K562 (cell line): ENCODE results near the gene CD55. TPM values are rescaled to one million over a fixed set of nuclear protein-coding genes. Genes with fewer than 3 reads are reported as not detected.

Source experiments
- ARID2 ChIP-seq: fragments of 450-650 bp; IDR thresholded peaks from 2 replicates; pipeline ENCODE4 v1.6.1; 2017; ENCODE audit warnings: antibody characterized with exemption, mild to moderate bottlenecking
- ELF2 ChIP-seq: fragments of 250-450 bp; sonication (Bioruptor Pico); IDR thresholded peaks from 2 replicates; pipeline ENCODE4 v1.5.0; 2021; ENCODE audit warnings: mild to moderate bottlenecking
- HDAC3 ChIP-seq: fragments of 450-650 bp; IDR thresholded peaks from 2 replicates; pipeline ENCODE4 v1.6.1; 2018; ENCODE audit warnings: borderline replicate concordance, mild to moderate bottlenecking, moderate library complexity; ENCODE audit not compliant: partially characterized antibody
- JUN ChIP-seq, 2 experiments: sonication (generic) in 1 of 2; formaldehyde crosslinking in 1 of 2; IDR thresholded peaks; 2 replicates each; pipeline versions ENCODE4 v1.6.1 to v1.8.0; 2012 to 2022; ENCODE audit warnings: borderline replicate concordance in 2 of 2, mild to moderate bottlenecking in 2 of 2, improper control_type of control experiment in 1 of 2, low read depth in 1 of 2, low read length in 1 of 2, missing genetic modification reagents in 1 of 2
- L3MBTL2 ChIP-seq: fragments of 450-650 bp; IDR thresholded peaks from 2 replicates; pipeline ENCODE4 v1.6.1; 2016; ENCODE audit warnings: mild to moderate bottlenecking, moderate library complexity
- MCM2 ChIP-seq: fragments of 450-650 bp; IDR thresholded peaks from 2 replicates; pipeline ENCODE4 v1.6.1; 2017; ENCODE audit warnings: low read depth, mild to moderate bottlenecking
- PHF21A ChIP-seq: fragments of 450-650 bp; IDR thresholded peaks from 2 replicates; pipeline ENCODE4 v1.6.1; 2017; ENCODE audit warnings: low read depth, borderline replicate concordance
- TARDBP ChIP-seq: fragments of 450-650 bp; IDR thresholded peaks from 2 replicates; pipeline ENCODE4 v1.6.1; 2016
- ZNF217 ChIP-seq: sonication (generic); formaldehyde crosslinking; IDR thresholded peaks from 2 replicates; pipeline ENCODE4 v1.8.0; 2022; ENCODE audit warnings: mild to moderate bottlenecking, missing genetic modification reagents
- ZNF311 ChIP-seq: fragments of 250-450 bp; sonication (Bioruptor Pico); IDR thresholded peaks from 2 replicates; pipeline ENCODE4 v1.4.0; 2020; ENCODE audit warnings: mild to moderate bottlenecking, moderate library complexity
- ZNF764 ChIP-seq: fragments of 250-450 bp; sonication (Bioruptor Pico); IDR thresholded peaks from 2 replicates; pipeline ENCODE4 v1.4.0; 2020; ENCODE audit warnings: low read depth, mild to moderate bottlenecking, moderate library complexity
- polyA plus RNA-seq, 8 experiments: library from polyadenylated mRNA; depleted of rRNA in 4 of 8; stranded (reverse) in 5 of 8; unstranded in 3 of 8; fragments of >200 nt; fragmentation: Nextera tagmentation in 2 of 8; fragmentation: Illumina TruSeq in 1 of 8; extraction: Ambion mirVana in 2 of 8; extraction: Trizol in 1 of 8; gene quantifications; 2 replicates each; pipeline versions ENCODE4 v1.2.1 to v1.2.3, GENCODE V29; 2011 to 2014; ENCODE audit warnings: inconsistent platforms in 1 of 8, missing spikeins in 1 of 8
- total RNA-seq, 7 experiments: library from RNA; depleted of rRNA in 6 of 7; stranded (reverse); fragments of >200 nt in 6 of 7; fragmentation: Illumina TruSeq in 2 of 7; extraction: Trizol in 2 of 7; gene quantifications; 2 replicates each; pipeline versions ENCODE4 v1.2.1 to v1.2.3, GENCODE V29; 2011 to 2021; ENCODE audit warnings: low replicate concordance in 1 of 7
- TF ChIP-seq, protein P1 (sequence below): fragments of 200-600 bp; sonication (generic); IDR thresholded peaks from one replicate; pipeline ENCODE4 v1.6.1; 2012; ENCODE audit warnings: mild to moderate bottlenecking, low read depth, low read length, inconsistent platforms
- TF ChIP-seq, protein P2 (sequence below): fragments of 450-650 bp; IDR thresholded peaks from one replicate; pipeline ENCODE4 v1.6.1; 2018; ENCODE audit warnings: mild to moderate bottlenecking, moderate library complexity; ENCODE audit not compliant: partially characterized antibody
- TF ChIP-seq, protein P3 (sequence below): IDR thresholded peaks from 3 replicates; pipeline ENCODE4 v1.6.1; 2011; ENCODE audit warnings: borderline replicate concordance, mild to moderate bottlenecking; ENCODE audit not compliant: insufficient read length, insufficient read depth

CD55 gene
- total and polyA plus RNA-seq, 9 of the 15 experiments (the other 6 are each of a cell fraction or from before 2014, with no cell fraction given) = 17.7 to 150 (median 97.0) TPM

DNA sequence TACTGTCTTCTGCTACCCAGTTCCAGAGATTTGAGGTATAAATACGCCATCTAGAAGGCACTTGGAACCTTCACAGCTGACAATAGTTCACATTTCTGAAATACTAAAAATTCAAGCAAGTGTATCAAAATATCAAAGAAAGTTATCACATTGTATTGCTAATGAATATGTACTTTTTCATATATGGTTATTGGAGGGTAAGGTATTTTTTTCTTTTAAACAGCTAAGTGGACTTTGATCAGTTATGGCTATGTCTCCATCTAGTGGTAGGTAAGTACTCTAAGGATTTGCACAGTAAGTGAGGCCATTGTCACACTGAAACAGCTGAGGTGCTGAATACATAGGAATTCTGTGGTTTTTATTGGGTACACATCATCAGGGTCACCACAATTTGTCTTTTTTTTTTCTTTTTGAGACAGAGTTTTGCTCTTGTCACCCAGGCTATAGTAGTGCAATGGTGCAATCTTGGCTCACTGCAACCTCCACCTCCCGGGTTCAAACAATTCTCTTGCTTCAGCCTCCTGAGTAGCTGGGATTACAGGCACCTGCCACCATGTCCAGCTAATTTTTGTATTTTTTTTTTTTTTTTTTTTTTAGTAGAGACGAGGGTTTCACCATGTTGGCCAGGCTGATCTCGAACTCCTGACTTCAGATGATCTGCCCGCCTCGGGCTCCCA is 83.5 kb downstream of the CD55 start (continued):
- TF ChIP-seq, protein P1, sequence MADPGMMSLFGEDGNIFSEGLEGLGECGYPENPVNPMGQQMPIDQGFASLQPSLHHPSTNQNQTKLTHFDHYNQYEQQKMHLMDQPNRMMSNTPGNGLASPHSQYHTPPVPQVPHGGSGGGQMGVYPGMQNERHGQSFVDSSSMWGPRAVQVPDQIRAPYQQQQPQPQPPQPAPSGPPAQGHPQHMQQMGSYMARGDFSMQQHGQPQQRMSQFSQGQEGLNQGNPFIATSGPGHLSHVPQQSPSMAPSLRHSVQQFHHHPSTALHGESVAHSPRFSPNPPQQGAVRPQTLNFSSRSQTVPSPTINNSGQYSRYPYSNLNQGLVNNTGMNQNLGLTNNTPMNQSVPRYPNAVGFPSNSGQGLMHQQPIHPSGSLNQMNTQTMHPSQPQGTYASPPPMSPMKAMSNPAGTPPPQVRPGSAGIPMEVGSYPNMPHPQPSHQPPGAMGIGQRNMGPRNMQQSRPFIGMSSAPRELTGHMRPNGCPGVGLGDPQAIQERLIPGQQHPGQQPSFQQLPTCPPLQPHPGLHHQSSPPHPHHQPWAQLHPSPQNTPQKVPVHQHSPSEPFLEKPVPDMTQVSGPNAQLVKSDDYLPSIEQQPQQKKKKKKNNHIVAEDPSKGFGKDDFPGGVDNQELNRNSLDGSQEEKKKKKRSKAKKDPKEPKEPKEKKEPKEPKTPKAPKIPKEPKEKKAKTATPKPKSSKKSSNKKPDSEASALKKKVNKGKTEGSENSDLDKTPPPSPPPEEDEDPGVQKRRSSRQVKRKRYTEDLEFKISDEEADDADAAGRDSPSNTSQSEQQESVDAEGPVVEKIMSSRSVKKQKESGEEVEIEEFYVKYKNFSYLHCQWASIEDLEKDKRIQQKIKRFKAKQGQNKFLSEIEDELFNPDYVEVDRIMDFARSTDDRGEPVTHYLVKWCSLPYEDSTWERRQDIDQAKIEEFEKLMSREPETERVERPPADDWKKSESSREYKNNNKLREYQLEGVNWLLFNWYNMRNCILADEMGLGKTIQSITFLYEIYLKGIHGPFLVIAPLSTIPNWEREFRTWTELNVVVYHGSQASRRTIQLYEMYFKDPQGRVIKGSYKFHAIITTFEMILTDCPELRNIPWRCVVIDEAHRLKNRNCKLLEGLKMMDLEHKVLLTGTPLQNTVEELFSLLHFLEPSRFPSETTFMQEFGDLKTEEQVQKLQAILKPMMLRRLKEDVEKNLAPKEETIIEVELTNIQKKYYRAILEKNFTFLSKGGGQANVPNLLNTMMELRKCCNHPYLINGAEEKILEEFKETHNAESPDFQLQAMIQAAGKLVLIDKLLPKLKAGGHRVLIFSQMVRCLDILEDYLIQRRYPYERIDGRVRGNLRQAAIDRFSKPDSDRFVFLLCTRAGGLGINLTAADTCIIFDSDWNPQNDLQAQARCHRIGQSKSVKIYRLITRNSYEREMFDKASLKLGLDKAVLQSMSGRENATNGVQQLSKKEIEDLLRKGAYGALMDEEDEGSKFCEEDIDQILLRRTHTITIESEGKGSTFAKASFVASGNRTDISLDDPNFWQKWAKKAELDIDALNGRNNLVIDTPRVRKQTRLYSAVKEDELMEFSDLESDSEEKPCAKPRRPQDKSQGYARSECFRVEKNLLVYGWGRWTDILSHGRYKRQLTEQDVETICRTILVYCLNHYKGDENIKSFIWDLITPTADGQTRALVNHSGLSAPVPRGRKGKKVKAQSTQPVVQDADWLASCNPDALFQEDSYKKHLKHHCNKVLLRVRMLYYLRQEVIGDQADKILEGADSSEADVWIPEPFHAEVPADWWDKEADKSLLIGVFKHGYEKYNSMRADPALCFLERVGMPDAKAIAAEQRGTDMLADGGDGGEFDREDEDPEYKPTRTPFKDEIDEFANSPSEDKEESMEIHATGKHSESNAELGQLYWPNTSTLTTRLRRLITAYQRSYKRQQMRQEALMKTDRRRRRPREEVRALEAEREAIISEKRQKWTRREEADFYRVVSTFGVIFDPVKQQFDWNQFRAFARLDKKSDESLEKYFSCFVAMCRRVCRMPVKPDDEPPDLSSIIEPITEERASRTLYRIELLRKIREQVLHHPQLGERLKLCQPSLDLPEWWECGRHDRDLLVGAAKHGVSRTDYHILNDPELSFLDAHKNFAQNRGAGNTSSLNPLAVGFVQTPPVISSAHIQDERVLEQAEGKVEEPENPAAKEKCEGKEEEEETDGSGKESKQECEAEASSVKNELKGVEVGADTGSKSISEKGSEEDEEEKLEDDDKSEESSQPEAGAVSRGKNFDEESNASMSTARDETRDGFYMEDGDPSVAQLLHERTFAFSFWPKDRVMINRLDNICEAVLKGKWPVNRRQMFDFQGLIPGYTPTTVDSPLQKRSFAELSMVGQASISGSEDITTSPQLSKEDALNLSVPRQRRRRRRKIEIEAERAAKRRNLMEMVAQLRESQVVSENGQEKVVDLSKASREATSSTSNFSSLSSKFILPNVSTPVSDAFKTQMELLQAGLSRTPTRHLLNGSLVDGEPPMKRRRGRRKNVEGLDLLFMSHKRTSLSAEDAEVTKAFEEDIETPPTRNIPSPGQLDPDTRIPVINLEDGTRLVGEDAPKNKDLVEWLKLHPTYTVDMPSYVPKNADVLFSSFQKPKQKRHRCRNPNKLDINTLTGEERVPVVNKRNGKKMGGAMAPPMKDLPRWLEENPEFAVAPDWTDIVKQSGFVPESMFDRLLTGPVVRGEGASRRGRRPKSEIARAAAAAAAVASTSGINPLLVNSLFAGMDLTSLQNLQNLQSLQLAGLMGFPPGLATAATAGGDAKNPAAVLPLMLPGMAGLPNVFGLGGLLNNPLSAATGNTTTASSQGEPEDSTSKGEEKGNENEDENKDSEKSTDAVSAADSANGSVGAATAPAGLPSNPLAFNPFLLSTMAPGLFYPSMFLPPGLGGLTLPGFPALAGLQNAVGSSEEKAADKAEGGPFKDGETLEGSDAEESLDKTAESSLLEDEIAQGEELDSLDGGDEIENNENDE = no peak
- no peak for TF ChIP-seq PHF21A
- TF ChIP-seq, protein P2, sequence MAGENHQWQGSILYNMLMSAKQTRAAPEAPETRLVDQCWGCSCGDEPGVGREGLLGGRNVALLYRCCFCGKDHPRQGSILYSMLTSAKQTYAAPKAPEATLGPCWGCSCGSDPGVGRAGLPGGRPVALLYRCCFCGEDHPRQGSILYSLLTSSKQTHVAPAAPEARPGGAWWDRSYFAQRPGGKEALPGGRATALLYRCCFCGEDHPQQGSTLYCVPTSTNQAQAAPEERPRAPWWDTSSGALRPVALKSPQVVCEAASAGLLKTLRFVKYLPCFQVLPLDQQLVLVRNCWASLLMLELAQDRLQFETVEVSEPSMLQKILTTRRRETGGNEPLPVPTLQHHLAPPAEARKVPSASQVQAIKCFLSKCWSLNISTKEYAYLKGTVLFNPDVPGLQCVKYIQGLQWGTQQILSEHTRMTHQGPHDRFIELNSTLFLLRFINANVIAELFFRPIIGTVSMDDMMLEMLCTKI = no peak
- no peak for TF ChIP-seq MCM2
- no peak for TF ChIP-seq L3MBTL2
- TF ChIP-seq TARDBP = no peak
- TF ChIP-seq, protein P3, sequence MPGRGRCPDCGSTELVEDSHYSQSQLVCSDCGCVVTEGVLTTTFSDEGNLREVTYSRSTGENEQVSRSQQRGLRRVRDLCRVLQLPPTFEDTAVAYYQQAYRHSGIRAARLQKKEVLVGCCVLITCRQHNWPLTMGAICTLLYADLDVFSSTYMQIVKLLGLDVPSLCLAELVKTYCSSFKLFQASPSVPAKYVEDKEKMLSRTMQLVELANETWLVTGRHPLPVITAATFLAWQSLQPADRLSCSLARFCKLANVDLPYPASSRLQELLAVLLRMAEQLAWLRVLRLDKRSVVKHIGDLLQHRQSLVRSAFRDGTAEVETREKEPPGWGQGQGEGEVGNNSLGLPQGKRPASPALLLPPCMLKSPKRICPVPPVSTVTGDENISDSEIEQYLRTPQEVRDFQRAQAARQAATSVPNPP = no peak
- TF ChIP-seq ARID2 = peak; percentile 87
- no peak for TF ChIP-seq ZNF217 (CRISPR knock-in tag)
- TF ChIP-seq ZNF311 (CRISPR knock-in tag) = no peak
- peak; percentile 21 for TF ChIP-seq HDAC3
- no peak for TF ChIP-seq ELF2 (CRISPR knock-in tag)
- no peak for TF ChIP-seq ZNF764 (CRISPR knock-in tag)
- no peak for TF ChIP-seq JUN (IDR thresholded peaks at IDR 0.05; ENCODE audit: borderline replicate concordance, low read depth, low read length)
- no peak for TF ChIP-seq JUN (CRISPR knock-in tag; IDR thresholded peaks at IDR 0.05; ENCODE audit: borderline replicate concordance)
